A673 (cell line): Measurements from ENCODE around the gene SBF2. TPM values are rescaled to one million over a fixed set of nuclear protein-coding genes. Genes with fewer than 3 reads are reported as not detected.

Experiments
- BruUV-seq: library from RNA; stranded (reverse); fragments of 400-500 nt; replicated peaks from 2 replicates; lab custom pipeline; 2021; lab: Mats Ljungman, UMichigan
- CTCF ChIA-PET: fragments of 300-600 bp; sonication (Branson Sonifier 250); formaldehyde crosslinking; loops from one replicate; lab custom pipeline; 2022; ENCODE audit warnings: antibody characterized with exemption; lab: Charles Lee
- POLR2A ChIA-PET: fragments of 300-600 bp; sonication (Branson Sonifier 250); formaldehyde crosslinking; loops from one replicate; lab custom pipeline; 2022; ENCODE audit warnings: antibody characterized with exemption; ENCODE audit not compliant: low non-redundant PET; lab: Charles Lee
- DNase-seq: peaks from one replicate; pipeline ENCODE4 v3.0.0-alpha.2; 2015; ENCODE audit warnings: low spot score
- H3K27ac ChIP-seq: fragments of 200-600 bp; sonication (generic); 2 replicates; pipeline ENCODE4 v1.5.1; 2016; ENCODE audit warnings: mixed run types, low read depth, mild to moderate bottlenecking, mixed read lengths, antibody characterized with exemption, low read length; ENCODE audit not compliant: poor library complexity, severe bottlenecking
- H3K27me3 ChIP-seq: fragments of 200-600 bp; sonication (generic); replicated peaks from 2 replicates; pipeline ENCODE4 v1.6.1; 2017; ENCODE audit warnings: mixed run types, low read depth, mild to moderate bottlenecking, mixed read lengths, antibody characterized with exemption, low read length; ENCODE audit not compliant: insufficient read depth, poor library complexity
- H3K36me3 ChIP-seq: fragments of 200-600 bp; sonication (generic); 2 replicates; pipeline ENCODE4 v1.6.1; 2016; ENCODE audit warnings: mixed run types, mild to moderate bottlenecking, mixed read lengths, antibody characterized with exemption, low read length; ENCODE audit not compliant: insufficient read depth, poor library complexity, severe bottlenecking
- H3K4me1 ChIP-seq: fragments of 200-600 bp; sonication (generic); 2 replicates; pipeline ENCODE4 v1.6.1; 2017; ENCODE audit warnings: mixed run types, mild to moderate bottlenecking, mixed read lengths, antibody characterized with exemption, low read length; ENCODE audit not compliant: insufficient read depth, poor library complexity, severe bottlenecking
- H3K4me3 ChIP-seq: fragments of 200-600 bp; sonication (generic); 2 replicates; pipeline ENCODE4 v1.5.1; 2016; ENCODE audit warnings: low read depth, mixed run types, mild to moderate bottlenecking, mixed read lengths, low read length; ENCODE audit not compliant: poor library complexity, severe bottlenecking
- H3K9me3 ChIP-seq: fragments of 200-600 bp; sonication (generic); 2 replicates; pipeline ENCODE4 v1.6.1; 2016; ENCODE audit warnings: mixed run types, low read depth, mild to moderate bottlenecking, mixed read lengths, antibody characterized with exemption, low read length; ENCODE audit not compliant: poor library complexity, severe bottlenecking
- EZH2 ChIP-seq: fragments of 200-600 bp; sonication (generic); IDR thresholded peaks from 2 replicates; pipeline ENCODE4 v1.6.1; 2017; ENCODE audit warnings: borderline replicate concordance, low read depth, mild to moderate bottlenecking, mixed read lengths, antibody characterized with exemption, low read length; ENCODE audit not compliant: poor library complexity, severe bottlenecking
- intact Hi-C: fragments of 100-400 bp; cut with micrococcal nuclease; formaldehyde crosslinking; loops from one replicate; pipeline ENCODE4 v1.10.0; 2022; ENCODE audit not compliant: unreplicated experiment
- total RNA-seq: library from RNA; stranded (reverse); gene quantifications from 2 replicates; pipeline ENCODE4 v1.2.3, GENCODE V29; 2021
- TF ChIP-seq, protein P1 (sequence below): fragments of 300-800, 200-600 bp; sonication (generic); conservative IDR thresholded peaks from 2 replicates; pipeline ENCODE4 v1.5.1; 2017; ENCODE audit warnings: low read depth, mild to moderate bottlenecking, antibody characterized with exemption, low read length, moderate library complexity, mixed read lengths

Gene SBF2
- total RNA-seq, 1 experiment from 2014 or later, result 31.8 TPM

DNA sequence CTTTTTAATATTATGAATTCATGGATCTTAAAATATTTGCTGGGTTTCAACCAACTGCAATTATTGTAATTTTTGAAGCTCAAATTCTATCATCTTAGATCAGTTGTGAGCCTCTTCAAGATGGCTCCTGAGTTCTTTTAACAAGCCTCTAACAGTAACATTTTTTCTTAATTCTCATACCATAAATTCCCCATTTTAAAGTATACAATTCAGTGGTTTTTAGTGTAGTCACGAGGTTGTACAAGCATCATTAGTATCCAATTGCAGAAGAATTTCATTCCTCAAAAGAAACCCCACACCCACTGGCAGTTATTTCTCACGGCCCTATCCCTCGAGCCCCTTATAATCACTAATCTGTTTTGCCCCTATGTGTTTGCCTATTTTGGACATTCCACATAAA lies 270.8 kb downstream of the SBF2 start:
- Histone ChIP-seq H3K9me3 (no peaks in the 10 kb centered on the region), H3K36me3 (no peaks in the 10 kb centered on the region), H3K4me1 (peaks cover 7% of the 10 kb centered on the region), H3K4me3 (no peak overlapping the region), H3K27ac (no peak overlapping the region), H3K27me3 (no peaks in the 10 kb centered on the region)
- POLR2A ChIA-PET, result no interaction called here
- TF ChIP-seq, protein P1, sequence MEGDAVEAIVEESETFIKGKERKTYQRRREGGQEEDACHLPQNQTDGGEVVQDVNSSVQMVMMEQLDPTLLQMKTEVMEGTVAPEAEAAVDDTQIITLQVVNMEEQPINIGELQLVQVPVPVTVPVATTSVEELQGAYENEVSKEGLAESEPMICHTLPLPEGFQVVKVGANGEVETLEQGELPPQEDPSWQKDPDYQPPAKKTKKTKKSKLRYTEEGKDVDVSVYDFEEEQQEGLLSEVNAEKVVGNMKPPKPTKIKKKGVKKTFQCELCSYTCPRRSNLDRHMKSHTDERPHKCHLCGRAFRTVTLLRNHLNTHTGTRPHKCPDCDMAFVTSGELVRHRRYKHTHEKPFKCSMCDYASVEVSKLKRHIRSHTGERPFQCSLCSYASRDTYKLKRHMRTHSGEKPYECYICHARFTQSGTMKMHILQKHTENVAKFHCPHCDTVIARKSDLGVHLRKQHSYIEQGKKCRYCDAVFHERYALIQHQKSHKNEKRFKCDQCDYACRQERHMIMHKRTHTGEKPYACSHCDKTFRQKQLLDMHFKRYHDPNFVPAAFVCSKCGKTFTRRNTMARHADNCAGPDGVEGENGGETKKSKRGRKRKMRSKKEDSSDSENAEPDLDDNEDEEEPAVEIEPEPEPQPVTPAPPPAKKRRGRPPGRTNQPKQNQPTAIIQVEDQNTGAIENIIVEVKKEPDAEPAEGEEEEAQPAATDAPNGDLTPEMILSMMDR, result no peak
- no peak for TF ChIP-seq EZH2
- DNase-seq, result no peak
- CTCF ChIA-PET, result no interaction called here
- BruUV-seq, result no TSS peak
- intact Hi-C loops, result no loop called here

DNA sequence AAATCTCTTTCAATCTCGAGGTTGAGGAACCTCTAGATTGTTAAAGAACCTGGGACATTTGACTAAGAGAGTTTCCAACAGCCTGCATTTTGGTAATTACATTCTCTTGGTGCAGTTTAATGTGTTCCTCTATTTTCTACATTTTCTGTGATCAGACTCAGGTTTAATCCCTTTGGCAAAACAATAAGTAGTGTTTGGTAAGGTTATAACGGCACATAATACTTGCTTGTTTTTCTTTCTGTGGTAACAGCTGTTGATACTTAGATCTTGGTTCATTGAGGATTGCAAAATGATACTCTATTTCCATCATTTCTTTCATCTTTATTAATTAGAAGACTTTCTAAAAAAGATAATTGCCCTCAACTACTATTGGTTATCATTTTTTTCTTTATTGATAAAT lies 271.3 kb downstream of the SBF2 start:
- Histone ChIP-seq H3K27ac (no peak overlapping the region), H3K36me3 (no peaks in the 10 kb centered on the region), H3K4me3 (no peak overlapping the region), H3K4me1 (peaks cover 7% of the 10 kb centered on the region), H3K27me3 (no peaks in the 10 kb centered on the region), H3K9me3 (no peaks in the 10 kb centered on the region)
- no TSS peak for BruUV-seq
- ChIA-PET CTCF (no interaction called here), POLR2A (no interaction called here)
- TF ChIP-seq, protein P1, result no peak
- no peak for TF ChIP-seq EZH2
- intact Hi-C loops, result no loop called here
- DNase-seq, result no peak

DNA sequence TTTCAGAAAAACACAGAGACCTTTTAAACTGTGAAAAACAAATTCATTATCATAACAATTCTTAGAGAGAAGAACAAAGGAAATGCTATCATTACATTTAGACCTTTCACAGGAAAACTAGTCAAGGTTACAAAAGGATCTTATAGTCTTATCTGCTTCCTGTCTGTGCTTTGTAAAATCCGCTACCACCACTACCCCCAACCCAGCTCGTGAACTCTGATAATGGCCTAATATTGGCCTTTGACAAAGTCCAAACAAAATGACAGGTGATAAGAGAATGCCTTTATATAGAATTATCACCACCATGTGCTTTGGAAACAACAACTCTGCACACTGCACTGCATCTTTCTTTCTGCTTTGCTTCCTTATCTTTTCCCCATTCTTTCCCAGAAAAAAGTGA lies 272.5 kb downstream of the SBF2 start:
- intact Hi-C loops, result no loop called here
- H3K27me3 ChIP-seq, result no peaks in the 10 kb centered on the region
- CTCF ChIA-PET, result no interaction called here

More for the DNA sequence above, 272.5 kb downstream of the SBF2 start:
- BruUV-seq, result no TSS peak
- Histone ChIP-seq H3K9me3 (no peaks in the 10 kb centered on the region), H3K4me1 (peaks cover 7% of the 10 kb centered on the region), H3K4me3 (no peak overlapping the region), H3K27ac (no peak overlapping the region), H3K36me3 (no peaks in the 10 kb centered on the region)
- POLR2A ChIA-PET, result no interaction called here
- DNase-seq, result no peak
- no peak for TF ChIP-seq EZH2
- TF ChIP-seq, protein P1, result no peak
